ENCODE measurements around the gene XKR3.
"Not testable (repeated sequence)": the region's sequence is repeated elsewhere in the genome, so short reads cannot be mapped to it uniquely, and the experiment has no call there.

The XKR3 gene

GRCh38 chr22:16803255-16803917, 21.8 kb downstream of the XKR3 start:
- no peak for DNase-seq

GRCh38 chr22:16801571-16801970, 23.6 kb downstream of the XKR3 start:
- DNase-seq, result no peak

GRCh38 chr22:16801088-16801487, 24.1 kb downstream of the XKR3 start:
- no peak for DNase-seq

GRCh38 chr22:16800358-16800757, 24.9 kb downstream of the XKR3 start:
- DNase-seq, result no peak

- DNase-seq, result not testable (repeated sequence)
These were observed 29.7 kb downstream of the XKR3 start for GRCh38 chr22:16795504-16795903.

GRCh38 chr22:16793831-16794230, 31.4 kb downstream of the XKR3 start:
- DNase-seq, result no peak

GRCh38 chr22:16789860-16790493, 35.2 kb downstream of the XKR3 start:
- no peak for DNase-seq

- DNase-seq, result no peak
These were observed 41.3 kb downstream of the XKR3 start for GRCh38 chr22:16783930-16784354.

- no peak for DNase-seq
These were observed 41.8 kb downstream of the XKR3 start for GRCh38 chr22:16783453-16783852.

- no peak for DNase-seq
These were observed 43.4 kb downstream of the XKR3 start for GRCh38 chr22:16781764-16782329.

GRCh38 chr22:16781074-16781763, 44.0 kb downstream of the XKR3 start:
- DNase-seq, result no peak

- no peak for DNase-seq
These were observed 47.8 kb downstream of the XKR3 start for GRCh38 chr22:16777284-16777924.

- DNase-seq, result no peak
These were observed 49.1 kb downstream of the XKR3 start for GRCh38 chr22:16776080-16776479.

GRCh38 chr22:16774911-16775500, 50.2 kb downstream of the XKR3 start:
- DNase-seq, result no peak

GRCh38 chr22:16771569-16771968, 53.6 kb downstream of the XKR3 start:
- not testable (repeated sequence) for DNase-seq

- not testable (repeated sequence) for DNase-seq
These were observed 57.3 kb downstream of the XKR3 start for GRCh38 chr22:16767927-16768326.

- DNase-seq, result not testable (repeated sequence)
These were observed 63.0 kb downstream of the XKR3 start for GRCh38 chr22:16762224-16762623.

- not testable (repeated sequence) for DNase-seq
These were observed 64.8 kb downstream of the XKR3 start for GRCh38 chr22:16760416-16760815.

- DNase-seq, result not testable (repeated sequence)
These were observed 75.9 kb downstream of the XKR3 start for GRCh38 chr22:16749282-16749681.

- DNase-seq, result not testable (repeated sequence)
These were observed 76.9 kb downstream of the XKR3 start for GRCh38 chr22:16748160-16748929.

- not testable (repeated sequence) for DNase-seq
These were observed 77.7 kb downstream of the XKR3 start for GRCh38 chr22:16747266-16748159.
